ENCODE results near the gene SYK. TPM values are rescaled to one million over a fixed set of nuclear protein-coding genes. Genes with fewer than 3 reads are reported as not detected.
A peak's percentile ranks its signal among the peaks of the same experiment; 100 is the strongest.

SYK gene
- total RNA-seq, 2 donors from 2014 or later, result 2.5 to 6.0 TPM

DNA sequence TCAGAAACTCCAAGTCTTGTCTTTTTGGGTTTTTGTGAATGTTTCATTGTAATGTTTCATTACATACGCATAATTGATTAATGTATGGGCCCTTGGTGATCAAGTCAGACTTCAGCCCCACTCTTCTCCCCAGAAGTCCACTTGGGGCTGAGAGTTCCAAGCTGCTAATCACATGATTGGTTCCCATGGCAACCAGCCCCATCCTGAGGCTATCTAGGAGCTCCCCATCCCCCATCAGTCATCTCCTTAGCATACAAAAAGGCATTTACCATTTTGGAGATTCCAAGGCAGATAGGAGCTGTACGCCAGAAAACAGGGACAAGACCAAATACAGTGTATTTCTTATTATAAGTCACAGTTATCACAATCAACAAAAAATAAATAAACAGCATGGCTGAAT lies 22.9 kb upstream of the SYK start:
- Mint-ChIP-seq H3K4me3 (no peak overlapping the region), H3K36me3 (ENCODE audit: low read depth) (no peaks in the 10 kb centered on the region), H3K27ac (no peak overlapping the region), H3K4me1 (peaks cover 7% of the 10 kb centered on the region), H3K27me3 (ENCODE audit: insufficient read depth) (no peaks in the 10 kb centered on the region), H3K9me3 (no peaks in the 10 kb centered on the region)
- Histone ChIP-seq H3K27me3 (ENCODE audit: control insufficient read depth, insufficient read depth, low read length, poor library complexity, severe bottlenecking) (no peaks in the 10 kb centered on the region), H3K36me3 (ENCODE audit: control insufficient read depth, insufficient read depth, low read length) (no peaks in the 10 kb centered on the region), H3K4me1 (ENCODE audit: control insufficient read depth, insufficient read depth, low read length) (no peaks in the 10 kb centered on the region), H3K27ac (ENCODE audit: low read depth, low read length) (no peak overlapping the region), H3K9me3 (ENCODE audit: control insufficient read depth, low read length) (peaks cover 5% of the 10 kb centered on the region), H3K4me3 (ENCODE audit: low read length) (no peak overlapping the region), H3K9ac (ENCODE audit: extremely low read depth, low read length, poor library complexity, severe bottlenecking) (no peak overlapping the region)
- TF ChIP-seq, protein P1, sequence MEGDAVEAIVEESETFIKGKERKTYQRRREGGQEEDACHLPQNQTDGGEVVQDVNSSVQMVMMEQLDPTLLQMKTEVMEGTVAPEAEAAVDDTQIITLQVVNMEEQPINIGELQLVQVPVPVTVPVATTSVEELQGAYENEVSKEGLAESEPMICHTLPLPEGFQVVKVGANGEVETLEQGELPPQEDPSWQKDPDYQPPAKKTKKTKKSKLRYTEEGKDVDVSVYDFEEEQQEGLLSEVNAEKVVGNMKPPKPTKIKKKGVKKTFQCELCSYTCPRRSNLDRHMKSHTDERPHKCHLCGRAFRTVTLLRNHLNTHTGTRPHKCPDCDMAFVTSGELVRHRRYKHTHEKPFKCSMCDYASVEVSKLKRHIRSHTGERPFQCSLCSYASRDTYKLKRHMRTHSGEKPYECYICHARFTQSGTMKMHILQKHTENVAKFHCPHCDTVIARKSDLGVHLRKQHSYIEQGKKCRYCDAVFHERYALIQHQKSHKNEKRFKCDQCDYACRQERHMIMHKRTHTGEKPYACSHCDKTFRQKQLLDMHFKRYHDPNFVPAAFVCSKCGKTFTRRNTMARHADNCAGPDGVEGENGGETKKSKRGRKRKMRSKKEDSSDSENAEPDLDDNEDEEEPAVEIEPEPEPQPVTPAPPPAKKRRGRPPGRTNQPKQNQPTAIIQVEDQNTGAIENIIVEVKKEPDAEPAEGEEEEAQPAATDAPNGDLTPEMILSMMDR (conservative IDR thresholded peaks at IDR 0.05), result no peak
- 87% methylated on average over 2 of the region's 2 CpGs; no CpG with 5 or more reads in 1 of the 2 experiments for WGBS, 2 experiments (ENCODE audit: insufficient coverage in 1 of 2, insufficient read length in 1 of 2)
- DNase-seq, result no peak

DNA sequence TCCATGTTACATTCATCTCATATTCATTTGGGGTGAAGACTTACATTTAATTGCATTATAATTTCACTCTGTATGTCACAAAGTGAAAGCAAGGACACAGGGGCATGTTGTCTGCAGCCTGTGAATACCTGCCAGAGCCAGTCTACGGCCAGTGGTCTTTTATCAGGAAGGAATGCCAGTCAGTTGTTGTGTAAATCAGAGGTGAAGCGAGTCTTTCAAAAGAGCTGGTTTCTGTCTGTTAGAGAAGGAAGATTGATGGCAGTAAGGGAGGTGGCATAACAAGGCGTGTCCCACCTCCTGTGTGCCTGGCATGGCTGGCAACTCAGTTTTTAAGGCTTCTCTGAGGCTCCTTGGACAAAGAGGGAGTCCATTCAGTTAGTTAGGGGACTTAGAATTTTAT lies 18.1 kb upstream of the SYK start:
- WGBS, 2 experiments (ENCODE audit: insufficient coverage in 1 of 2, insufficient read length in 1 of 2), result 44 to 47% methylated on average over 3 of the region's 3 CpGs
- Histone ChIP-seq H3K9me3 (ENCODE audit: control insufficient read depth, low read length) (peaks cover 5% of the 10 kb centered on the region), H3K9ac (ENCODE audit: extremely low read depth, low read length, poor library complexity, severe bottlenecking) (no peak overlapping the region), H3K27me3 (ENCODE audit: control insufficient read depth, insufficient read depth, low read length, poor library complexity, severe bottlenecking) (no peaks in the 10 kb centered on the region), H3K4me3 (ENCODE audit: low read length) (no peak overlapping the region), H3K27ac (ENCODE audit: low read depth, low read length) (no peak overlapping the region), H3K36me3 (ENCODE audit: control insufficient read depth, insufficient read depth, low read length) (no peaks in the 10 kb centered on the region), H3K4me1 (ENCODE audit: control insufficient read depth, insufficient read depth, low read length) (no peaks in the 10 kb centered on the region)
- TF ChIP-seq, protein P1 (conservative IDR thresholded peaks at IDR 0.05), result no peak
- no peaks in the 10 kb centered on the region for H3K36me3 Mint-ChIP-seq (ENCODE audit: low read depth)
- H3K9me3 Mint-ChIP-seq, result no peaks in the 10 kb centered on the region
- no peak overlapping the region for H3K27ac Mint-ChIP-seq
- no peaks in the 10 kb centered on the region for H3K27me3 Mint-ChIP-seq (ENCODE audit: insufficient read depth)
- DNase-seq, result peak; percentile 71
- peaks cover 7% of the 10 kb centered on the region for H3K4me1 Mint-ChIP-seq
- no peak overlapping the region for H3K4me3 Mint-ChIP-seq

DNA sequence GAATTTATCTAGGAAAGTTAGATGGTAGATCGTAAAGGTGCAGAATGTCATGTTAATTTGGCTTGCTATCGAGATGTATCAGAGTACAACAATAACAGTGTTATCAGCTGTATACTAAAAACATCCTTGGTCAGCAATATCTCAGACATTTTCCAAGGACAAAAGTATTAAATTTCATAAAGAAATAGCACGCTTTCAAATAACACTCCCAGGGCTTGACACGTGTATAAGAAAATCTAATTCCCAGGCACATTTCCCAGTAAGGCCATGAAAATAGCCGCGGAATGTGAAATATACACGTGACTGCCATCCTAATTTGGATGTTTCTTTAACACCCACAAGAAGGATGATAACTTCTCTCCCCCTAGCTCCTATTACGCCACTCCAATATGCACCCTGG lies 17.7 kb upstream of the SYK start:
- H3K9me3 Mint-ChIP-seq, result no peaks in the 10 kb centered on the region
- Histone ChIP-seq H3K9ac (ENCODE audit: extremely low read depth, low read length, poor library complexity, severe bottlenecking) (no peak overlapping the region), H3K36me3 (ENCODE audit: control insufficient read depth, insufficient read depth, low read length) (no peaks in the 10 kb centered on the region), H3K4me3 (ENCODE audit: low read length) (no peak overlapping the region), H3K27ac (ENCODE audit: low read depth, low read length) (no peak overlapping the region), H3K27me3 (ENCODE audit: control insufficient read depth, insufficient read depth, low read length, poor library complexity, severe bottlenecking) (no peaks in the 10 kb centered on the region), H3K9me3 (ENCODE audit: control insufficient read depth, low read length) (peaks cover 1% of the 10 kb centered on the region), H3K4me1 (ENCODE audit: control insufficient read depth, insufficient read depth, low read length) (no peaks in the 10 kb centered on the region)
- TF ChIP-seq, protein P1 (conservative IDR thresholded peaks at IDR 0.05), result no peak
- H3K27me3 Mint-ChIP-seq (ENCODE audit: insufficient read depth), result no peaks in the 10 kb centered on the region
- WGBS, 2 experiments (ENCODE audit: insufficient coverage in 1 of 2, insufficient read length in 1 of 2), result 84 to 86% methylated on average over 7 to 8 of the region's 8 CpGs
- no peak overlapping the region for H3K4me3 Mint-ChIP-seq
- H3K4me1 Mint-ChIP-seq, result peaks cover 7% of the 10 kb centered on the region
- no peaks in the 10 kb centered on the region for H3K36me3 Mint-ChIP-seq (ENCODE audit: low read depth)
- DNase-seq, result no peak
- H3K27ac Mint-ChIP-seq, result no peak overlapping the region

All from endodermal cell (in vitro differentiated cells).